Endometrium (tissue), 2 donors: ENCODE measurements around the gene RASSF6.
"Not testable (repeated sequence)": the region's sequence is repeated elsewhere in the genome, so short reads cannot be mapped to it uniquely, and the experiment has no call there.

Experiments
- FAIRE-seq: peaks from 2 replicates; lab custom pipeline; 2012; peaks lifted over from hg19 to GRCh38; lab: Jason Lieb, UNC
- donor health status: control.
- donor health status: control.

The RASSF6 gene, protein sequence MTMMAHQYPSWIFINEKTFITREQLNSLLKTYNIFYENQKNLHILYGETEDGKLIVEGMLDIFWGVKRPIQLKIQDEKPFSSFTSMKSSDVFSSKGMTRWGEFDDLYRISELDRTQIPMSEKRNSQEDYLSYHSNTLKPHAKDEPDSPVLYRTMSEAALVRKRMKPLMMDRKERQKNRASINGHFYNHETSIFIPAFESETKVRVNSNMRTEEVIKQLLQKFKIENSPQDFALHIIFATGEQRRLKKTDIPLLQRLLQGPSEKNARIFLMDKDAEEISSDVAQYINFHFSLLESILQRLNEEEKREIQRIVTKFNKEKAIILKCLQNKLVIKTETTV

GRCh38 chr4:73620115-73620792 lies at the start of gene RASSF6:
RASSF6 (minus strand) TSS chr4:73620436; CDS start chr4:73611795, 8,641 bp downstream.
- FAIRE-seq = no peak

DNA sequence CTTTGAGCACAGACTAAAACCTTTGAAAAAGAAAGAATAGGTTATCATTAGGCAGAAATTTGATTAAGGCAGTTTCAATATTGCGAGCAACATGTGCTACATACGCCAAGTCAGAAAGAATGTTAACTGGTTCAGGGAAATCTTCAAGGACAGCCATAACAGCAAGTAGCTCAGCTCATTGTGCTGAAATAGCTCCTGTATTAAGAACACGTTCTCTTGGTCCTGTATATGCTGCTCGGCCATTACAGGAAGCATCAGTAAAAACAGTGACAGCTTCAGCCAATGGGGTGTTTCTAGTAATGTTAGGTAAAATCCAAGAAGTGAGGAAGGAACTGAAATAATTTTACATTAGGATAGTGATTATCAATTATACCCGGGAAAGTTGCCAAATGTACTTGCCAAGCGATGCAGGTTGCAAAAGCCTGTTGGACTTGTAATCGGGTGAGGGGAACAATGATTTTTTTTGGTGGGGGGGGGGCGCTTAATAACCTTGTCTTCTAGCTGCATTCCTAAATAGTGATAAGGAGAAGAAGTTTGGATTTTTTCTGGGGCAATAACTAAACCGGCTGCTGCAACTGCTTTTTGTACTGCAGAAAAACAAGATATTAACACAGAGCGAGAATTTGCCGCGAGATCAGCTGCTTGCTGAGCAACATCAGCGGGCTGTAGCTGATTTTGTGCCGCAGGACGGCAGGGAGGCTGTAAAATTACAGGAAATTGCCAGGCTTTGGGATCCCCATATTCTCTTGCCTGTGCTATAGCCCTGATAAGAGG lies 49.4 kb upstream of the RASSF6 start:
- FAIRE-seq = no peak

GRCh38 chr4:73668782-73669201 lies 48.6 kb upstream of the RASSF6 start:
- no peak for FAIRE-seq

DNA sequence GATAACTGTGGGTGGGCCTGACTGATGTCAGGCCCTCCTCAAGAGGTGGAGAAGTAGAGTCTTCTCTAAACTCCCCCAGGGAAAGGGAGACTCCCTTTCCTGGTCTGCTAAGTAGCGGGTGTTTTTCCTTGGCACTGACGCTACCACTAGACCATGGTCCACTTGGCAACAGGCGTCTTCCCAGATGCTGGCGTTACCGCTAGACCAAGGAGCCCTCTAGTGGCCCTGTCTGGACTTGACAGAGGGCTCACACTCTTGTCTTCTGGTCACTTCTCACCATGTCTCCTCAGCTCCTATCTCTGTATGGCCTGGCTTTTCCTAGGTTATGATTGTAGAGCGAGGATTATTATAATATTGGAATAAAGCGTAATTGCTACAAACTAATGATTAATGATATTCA lies 45.7 kb upstream of the RASSF6 start:
- FAIRE-seq = not testable (repeated sequence)

DNA sequence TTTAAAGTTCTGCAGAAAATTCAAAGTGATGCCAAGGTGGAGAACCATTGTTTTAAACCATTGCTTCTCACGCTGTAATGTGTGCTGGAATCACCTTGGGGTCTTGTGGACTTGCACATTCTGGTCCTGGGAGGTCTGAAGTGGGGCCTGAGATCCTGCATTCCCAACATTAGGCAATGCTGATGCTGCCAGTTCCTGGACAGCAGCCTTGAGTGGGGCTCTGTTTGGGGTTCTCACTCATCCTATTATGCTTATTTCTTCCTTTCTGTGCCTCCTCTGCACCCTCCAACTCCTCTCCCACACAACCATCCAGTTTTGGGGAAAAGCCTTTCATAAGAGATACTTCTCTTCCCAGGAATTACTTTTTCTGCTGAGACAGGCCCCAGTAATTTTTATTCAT lies 44.2 kb upstream of the RASSF6 start:
- no peak for FAIRE-seq

GRCh38 chr4:73663576-73663975 lies 43.3 kb upstream of the RASSF6 start:
- no peak for FAIRE-seq

DNA sequence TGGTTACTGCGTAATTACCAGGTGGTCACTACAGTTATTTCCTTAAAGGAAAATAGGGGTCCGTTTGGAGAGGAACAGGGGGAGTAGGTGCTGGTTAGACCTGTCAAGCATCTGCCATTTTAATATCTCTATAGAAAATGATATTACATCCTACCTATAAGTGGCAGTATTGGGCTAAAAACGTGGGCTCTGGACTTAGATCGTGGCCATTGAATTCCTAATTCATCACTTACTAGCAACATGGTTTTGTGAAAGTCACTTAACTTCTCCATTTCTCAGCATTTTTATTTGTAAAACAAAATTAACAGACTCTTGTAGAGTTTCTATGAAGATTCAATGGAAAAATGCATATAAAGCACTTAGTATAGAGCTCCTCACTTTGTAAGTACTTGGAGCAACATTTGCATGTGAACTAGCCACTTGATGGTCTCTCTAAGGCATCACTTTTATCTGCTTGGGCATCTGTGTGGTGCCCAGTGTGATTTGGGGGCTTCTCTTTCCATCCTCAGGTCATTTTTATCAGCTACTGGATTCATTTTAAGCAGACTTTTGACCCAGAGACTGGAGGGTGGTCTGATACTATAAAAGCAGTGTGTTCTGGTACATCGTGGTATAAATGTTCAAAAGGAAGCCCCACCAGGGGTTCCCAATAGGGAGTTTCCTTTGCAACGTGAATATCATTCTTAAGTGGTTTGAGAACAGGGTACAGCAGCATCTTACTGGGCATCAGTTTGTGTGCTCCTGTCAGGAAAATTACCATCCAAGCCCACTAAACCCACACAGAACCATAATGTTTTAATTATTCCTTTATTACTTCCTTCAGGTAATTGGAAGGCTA lies 42.7 kb upstream of the RASSF6 start:
- no peak for FAIRE-seq

GRCh38 chr4:73661646-73662119 lies 41.4 kb upstream of the RASSF6 start:
- no peak for FAIRE-seq

- no peak for FAIRE-seq
Measured at GRCh38 chr4:73660808-73661207, 40.6 kb upstream of the RASSF6 start.

GRCh38 chr4:73653695-73654106 lies 33.5 kb upstream of the RASSF6 start:
- peak; percentile 84 for FAIRE-seq

DNA sequence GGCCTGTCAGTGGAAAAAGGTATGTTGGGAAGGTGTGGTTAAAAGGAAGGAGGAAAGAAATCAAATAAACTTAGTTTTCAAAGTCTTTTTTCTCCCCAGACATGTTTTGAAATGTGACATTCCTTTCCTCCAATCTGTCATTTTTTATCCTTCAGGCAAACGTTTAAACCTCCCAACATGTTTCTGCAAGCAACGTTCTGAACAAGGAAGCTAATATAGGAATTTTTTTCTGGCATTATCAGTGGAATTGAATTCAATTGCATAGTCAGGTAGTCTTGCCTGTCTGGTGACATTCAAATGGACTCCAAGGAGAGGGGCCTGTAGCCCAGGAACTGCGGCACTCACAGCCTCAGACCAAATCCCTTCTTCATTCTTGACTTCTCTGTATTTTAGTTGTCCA lies 30.0 kb upstream of the RASSF6 start:
- FAIRE-seq = no peak

DNA sequence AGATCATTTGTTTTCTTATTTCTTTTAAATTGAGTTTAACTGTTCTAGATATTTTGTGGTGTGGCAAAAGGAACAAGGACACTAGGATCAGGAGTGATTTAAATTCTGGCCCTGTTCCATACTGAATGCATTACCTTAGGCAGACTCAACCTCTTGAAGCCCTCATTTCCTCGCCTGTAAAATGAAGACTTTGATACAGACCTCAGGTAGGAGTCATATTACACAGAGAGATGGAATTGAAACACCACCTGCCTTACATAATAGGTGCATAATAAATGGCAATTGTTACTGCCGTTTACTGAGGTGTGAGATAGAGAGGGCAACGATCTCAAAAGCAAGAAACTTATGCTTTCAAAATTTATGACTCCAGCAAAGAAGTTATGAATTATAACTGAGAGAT lies 28.2 kb upstream of the RASSF6 start:
- FAIRE-seq = no peak

DNA sequence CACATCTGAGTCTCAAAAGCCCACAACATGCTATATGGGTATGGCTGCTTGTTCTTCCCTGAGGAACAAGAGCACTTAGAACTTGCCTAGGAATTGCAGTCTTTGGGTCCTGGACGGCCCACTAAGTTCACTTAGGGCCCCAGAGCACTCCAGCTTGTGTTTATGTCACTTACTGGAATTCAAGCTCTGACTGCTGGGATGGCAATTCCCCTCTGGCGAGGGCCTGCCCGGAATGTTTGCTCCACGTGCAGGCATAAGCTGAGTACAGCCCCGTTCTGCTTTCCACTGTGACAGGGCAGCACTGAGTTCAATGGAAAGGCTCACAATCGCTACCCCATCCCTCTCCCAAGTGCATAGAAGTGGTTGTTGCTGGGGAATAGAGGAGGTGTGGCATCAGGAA lies 25.9 kb upstream of the RASSF6 start:
- FAIRE-seq = no peak

- no peak for FAIRE-seq
Measured at GRCh38 chr4:73631565-73632226, 11.5 kb upstream of the RASSF6 start.

DNA sequence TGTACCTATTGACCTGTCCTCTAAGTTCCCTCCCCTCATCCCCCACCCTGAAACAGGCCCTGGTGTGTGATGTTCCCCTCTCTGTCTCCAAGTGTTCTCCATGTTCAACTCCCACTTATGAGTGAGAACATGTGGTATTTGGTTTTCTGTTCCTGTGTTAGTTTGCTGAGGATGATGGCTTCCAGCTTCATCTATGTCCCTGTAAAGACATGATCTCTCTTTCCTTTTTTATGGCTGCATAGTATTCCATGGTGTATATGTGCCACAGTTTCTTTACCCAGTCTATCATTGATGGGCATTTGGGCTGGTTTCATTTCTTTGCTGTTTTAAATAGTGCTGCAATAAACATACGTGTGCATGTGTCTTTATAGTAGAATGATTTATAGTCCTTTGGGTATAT lies 8.6 kb upstream of the RASSF6 start:
- not testable (repeated sequence) for FAIRE-seq

GRCh38 chr4:73621357-73621756 lies 1.1 kb upstream of the RASSF6 start:
- no peak for FAIRE-seq

GRCh38 chr4:73619346-73619745 lies 890 bp downstream of the RASSF6 start:
- no peak for FAIRE-seq

DNA sequence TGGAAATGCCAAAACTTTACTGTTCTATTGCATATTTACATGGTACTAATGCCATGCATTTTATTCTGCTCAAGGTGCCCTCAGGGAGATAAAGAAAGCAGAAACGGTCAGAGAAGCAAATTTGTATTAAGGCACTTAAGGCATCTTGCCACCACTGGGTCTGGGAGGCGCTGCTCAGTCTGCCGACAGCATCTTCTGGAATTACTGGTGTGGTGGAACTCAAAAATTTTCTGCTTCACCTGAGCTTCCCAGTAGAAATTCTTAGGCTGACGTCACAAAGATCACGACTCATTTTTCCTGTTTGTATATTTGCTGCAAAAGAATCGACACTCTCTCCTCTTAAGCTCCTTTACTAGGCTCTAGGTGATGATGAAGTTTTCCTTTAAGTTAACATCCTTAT lies 3.0 kb downstream of the RASSF6 start:
- no peak for FAIRE-seq

GRCh38 chr4:73615613-73616012 lies 4.6 kb downstream of the RASSF6 start:
- FAIRE-seq = no peak

GRCh38 chr4:73614311-73614867 lies 5.8 kb downstream of the RASSF6 start:
- no peak for FAIRE-seq

GRCh38 chr4:73613130-73613529 lies 7.1 kb downstream of the RASSF6 start:
- no peak for FAIRE-seq
